Spleen (tissue), 13 donors: Measurements from ENCODE around the gene LCA5L. TPM values are rescaled to one million over a fixed set of nuclear protein-coding genes. Genes with fewer than 3 reads are reported as not detected.

Experiments
- DNase-seq: peaks from one replicate; pipeline ENCODE4 v3.0.0-alpha.2; 2020
- H3K27ac ChIP-seq, 8 donors: fragments of 200-600 bp; sonication (generic) in 7 of 8; 1 replicate in 4 of 8; 2 replicates in 4 of 8; pipeline versions ENCODE4 v1.5.0 to v1.8.0; 2016 to 2021; ENCODE audit warnings: inconsistent platforms in 4 of 8, mild to moderate bottlenecking in 4 of 8, moderate library complexity in 1 of 8
- H3K27me3 ChIP-seq, 7 donors: fragments of 200-600 bp; sonication (generic) in 6 of 7; replicated peaks in 1 of 7; 1 replicate in 4 of 7; 2 replicates in 3 of 7; pipeline versions ENCODE4 v1.5.0 to v1.8.0; 2016 to 2021; ENCODE audit warnings: inconsistent platforms in 3 of 7, mild to moderate bottlenecking in 1 of 7
- H3K36me3 ChIP-seq, 6 donors: fragments of 200-600 bp; sonication (generic) in 5 of 6; 1 replicate in 4 of 6; 2 replicates in 2 of 6; pipeline versions ENCODE4 v1.5.0 to v1.8.0; 2016 to 2021; ENCODE audit warnings: inconsistent platforms in 2 of 6
- H3K4me1 ChIP-seq, 6 donors: fragments of 200-600 bp; sonication (generic) in 5 of 6; 1 replicate in 3 of 6; 2 replicates in 3 of 6; pipeline versions ENCODE4 v1.5.0 to v1.8.0; 2016 to 2021; ENCODE audit warnings: inconsistent platforms in 3 of 6
- H3K4me3 ChIP-seq, 8 donors: fragments of 200-600 bp; sonication (generic) in 7 of 8; 1 replicate in 4 of 8; 2 replicates in 4 of 8; pipeline versions ENCODE4 v1.5.0 to v1.8.0; 2016 to 2021; ENCODE audit warnings: inconsistent platforms in 4 of 8, mild to moderate bottlenecking in 4 of 8, moderate library complexity in 2 of 8
- H3K9me3 ChIP-seq, 8 donors: fragments of 200-600 bp; sonication (generic) in 7 of 8; 1 replicate in 4 of 8; 2 replicates in 4 of 8; pipeline versions ENCODE4 v1.5.0 to v1.8.0; 2016 to 2021; ENCODE audit warnings: inconsistent platforms in 4 of 8
- CTCF ChIP-seq, 11 experiments: fragments of 200-600 bp in 7 of 11; fragments of 450-650 bp in 4 of 11; sonication (generic) in 4 of 11; IDR thresholded peaks in 8 of 11; conservative IDR thresholded peaks in 3 of 11; 1 replicate in 7 of 11; 2 replicates in 4 of 11; pipeline versions ENCODE4 v1.4.0 to v1.8.0; 2016 to 2021; ENCODE audit warnings: antibody characterized with exemption in 11 of 11, inconsistent platforms in 4 of 11, mild to moderate bottlenecking in 1 of 11
- POLR2A ChIP-seq, 3 donors: fragments of 450-650 bp; IDR thresholded peaks; one replicate each; pipeline ENCODE4 v1.5.1; 2017; ENCODE audit warnings: antibody characterized with exemption in 3 of 3, mild to moderate bottlenecking in 1 of 3
- POLR2AphosphoS5 ChIP-seq, 3 donors: sonication (generic); formaldehyde crosslinking; IDR thresholded peaks; one replicate each; pipeline ENCODE4 v1.5.1; 2017; ENCODE audit warnings: antibody characterized with exemption in 3 of 3
- WGBS, 5 donors: extraction: QIAGEN DNeasy Blood & Tissue Kit in 3 of 5; methylation state at CpG; one replicate each; pipeline versions ENCODE4 v1.1.5 to v1.1.7; 2013 to 2018; 5-methylcytosine and 5-hydroxymethylcytosine counted together
- intact Hi-C: fragments of 100-400 bp; cut with DNase I; formaldehyde crosslinking; loops from one replicate; pipeline ENCODE4 v1.15.0; 2023; ENCODE audit warnings: low total_unique reads
- long read RNA-seq, 2 donors: transcript quantifications; one replicate each; lab custom pipeline, GENCODE V29; 2026
- polyA plus RNA-seq, 3 donors: library from polyadenylated mRNA; stranded (reverse); fragments of 200-250 nt; gene quantifications; one replicate each; pipeline ENCODE4 v1.2.1, GENCODE V29; 2013
- total RNA-seq, 7 donors: library from RNA; depleted of rRNA in 3 of 7; stranded (reverse); fragments of >200 nt in 3 of 7; fragmentation: NEBNext Ultra II Directional in 4 of 7; extraction: Animal tissue kit (Norgen Biotek cat#: 25700) in 4 of 7; gene quantifications; one replicate each; pipeline versions ENCODE4 v1.1.0 to v1.2.1, GENCODE V29; 2016 to 2021
- donor health status: healthy with polysubstance abuse.
- donor health status: DM: no; HTN: no; CAD: no; lungs with moderate emphysema.
- donor health status: DM: no; HTN: no; CAD: no.
- donor health status: Bipolar disorder and iron deficiency.
- donor health status: healthy.
- donor health status: DM: no; HTN: no; CAD: no.
- donor health status: DM: yes; HTN: yes; CAD: no.

LCA5L gene
- total RNA-seq (1 to 10 TPM in 1 of 7 donors, under 1 TPM in 5, not detected in 1; 0.40 to 1.3 (median 0.71) TPM), polyA plus RNA-seq (under 1 TPM; 0.26 to 0.38 (median 0.26) TPM)
- long read RNA-seq, donor 1, result 0 reads
- long read RNA-seq, donor 2, result 0 reads

- DNase-seq, result peak; percentile 97
- Histone ChIP-seq H3K4me3 (peak within 1 kb of the TSS; percentile 74 to 94 (median 90)), H3K27ac (peak within 1 kb of the TSS; percentile 80 to 92 (median 90)), H3K9me3 (no peaks in the 10 kb centered on the region), H3K4me1 (peaks cover 7 to 25% (median 22%) of the 10 kb centered on the region in 6 donors), H3K27me3 (peaks cover 0 to 4% (median 0%) of the 10 kb centered on the region in 7 donors), H3K36me3 (no peaks in the 10 kb centered on the region)
- 0% methylated on average over 42 to 83 of the region's 83 CpGs for WGBS, 5 donors
- intact Hi-C loops, result no loop called here
- TF ChIP-seq POLR2AphosphoS5 (IDR thresholded peaks at IDR 0.05) (peak; percentile 85 to 92 (median 88)), CTCF (IDR thresholded peaks at IDR 0.05 in 8 of 11, conservative IDR thresholded peaks at IDR 0.05 in 3 of 11) (peak in 1 of 11 experiments; percentile 29), POLR2A (IDR thresholded peaks at IDR 0.05) (no peak)
Observed at GRCh38 chr21:39445321-39446269, at the start of gene LCA5L. TSS of gene LCA5L (minus strand) at chr21:39445778. CDS start at chr21:39428493, 17,285 bp downstream.

- WGBS, 5 donors, result 59 to 87% (median 75%) methylated on average over 1 of the region's 1 CpG
Observed at GRCh38 chr21:39489380-39489924, 43.9 kb upstream of the LCA5L start.

GRCh38 chr21:39484711-39485276 is 39.2 kb upstream of the LCA5L start:
- 78 to 90% (median 83%) methylated on average over 6 of the region's 6 CpGs for WGBS, 5 donors
- Histone ChIP-seq H3K36me3 (no peaks in the 10 kb centered on the region), H3K9me3 (no peaks in the 10 kb centered on the region), H3K4me3 (no peak overlapping the region), H3K27ac (no peak overlapping the region), H3K4me1 (no peaks in the 10 kb centered on the region), H3K27me3 (no peaks in the 10 kb centered on the region)
- no peak for DNase-seq
- TF ChIP-seq POLR2A (IDR thresholded peaks at IDR 0.05) (no peak), POLR2AphosphoS5 (IDR thresholded peaks at IDR 0.05) (no peak)
- intact Hi-C loops, result no loop called here

More at GRCh38 chr21:39489380-39489924, 43.9 kb upstream of the LCA5L start:
- Histone ChIP-seq H3K27me3 (no peaks in the 10 kb centered on the region), H3K9me3 (peaks cover 0 to 16% (median 11%) of the 10 kb centered on the region in 8 donors), H3K27ac (no peak overlapping the region), H3K4me3 (no peak overlapping the region), H3K4me1 (no peaks in the 10 kb centered on the region), H3K36me3 (no peaks in the 10 kb centered on the region)
- no peak for DNase-seq
- intact Hi-C loops, result no loop called here
- no peak for TF ChIP-seq POLR2AphosphoS5 (IDR thresholded peaks at IDR 0.05)

GRCh38 chr21:39483917-39484316 is 38.3 kb upstream of the LCA5L start:
- Histone ChIP-seq H3K27me3 (no peaks in the 10 kb centered on the region), H3K36me3 (no peaks in the 10 kb centered on the region), H3K4me3 (no peak overlapping the region), H3K9me3 (no peaks in the 10 kb centered on the region), H3K4me1 (no peaks in the 10 kb centered on the region), H3K27ac (no peak overlapping the region)
- WGBS, 5 donors, result 74 to 86% (median 81%) methylated on average over 1 of the region's 1 CpG
- DNase-seq, result no peak
- intact Hi-C loops, result no loop called here
- TF ChIP-seq CTCF (IDR thresholded peaks at IDR 0.05 in 8 of 11, conservative IDR thresholded peaks at IDR 0.05 in 3 of 11) (no peak), POLR2A (IDR thresholded peaks at IDR 0.05) (no peak), POLR2AphosphoS5 (IDR thresholded peaks at IDR 0.05) (no peak)
